NCI-H446 treated with DMSO at 0.1 percent for 48 hours (cell line): ENCODE results near the gene DNAAF3.
"Not testable (repeated sequence)": the region's sequence is repeated elsewhere in the genome, so short reads cannot be mapped to it uniquely, and the experiment has no call there.

ENCODE experiments used
- DNase-seq: peaks from one replicate; lab custom pipeline; 2025; lab: John Stamatoyannopoulos, UW

Gene DNAAF3

DNA sequence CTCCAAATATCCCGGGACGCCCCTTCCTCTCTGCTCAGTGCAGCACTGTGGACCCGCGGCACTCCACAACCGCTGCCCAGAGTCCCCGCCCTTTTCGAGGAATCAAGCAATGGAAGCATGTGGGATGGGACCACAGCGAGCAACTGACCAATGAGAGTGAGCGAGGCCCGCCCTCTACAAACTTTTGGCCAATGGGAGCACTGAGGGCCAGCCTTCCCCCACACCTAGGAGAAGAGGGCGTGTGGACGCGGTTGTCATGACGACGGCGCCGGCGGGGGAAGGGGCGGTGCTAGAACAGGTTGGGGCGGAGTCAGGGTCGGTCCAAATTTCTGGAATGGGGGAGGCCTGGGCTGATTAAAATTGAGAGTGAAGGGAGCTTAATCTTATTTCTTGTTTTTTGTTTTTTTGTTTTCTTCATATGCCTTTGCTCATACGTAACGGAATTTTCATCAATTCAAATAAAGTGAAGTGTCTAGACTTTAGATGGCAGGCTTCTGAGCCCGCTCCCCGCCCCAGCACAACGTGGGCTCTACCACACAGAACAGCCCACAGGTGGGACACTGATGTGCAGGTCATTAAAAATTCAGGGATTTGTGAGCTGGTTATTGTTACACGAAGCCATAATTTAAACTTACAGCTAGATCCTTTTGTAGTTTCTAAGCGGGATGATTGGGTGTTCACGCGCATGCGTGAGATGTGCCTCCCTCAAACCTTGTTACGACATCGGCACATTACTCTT, at the start of gene DNAAF3:
TSS of gene DNAAF3 (minus strand) at position 84 of the 739 bp plus-strand sequence. CDS start 200 bp downstream, outside the sequence.
- peak; percentile 93 for DNase-seq

- no peak for DNase-seq
Observed at GRCh38 chr19:55213547-55213946, 47.1 kb upstream of the DNAAF3 start.

DNA sequence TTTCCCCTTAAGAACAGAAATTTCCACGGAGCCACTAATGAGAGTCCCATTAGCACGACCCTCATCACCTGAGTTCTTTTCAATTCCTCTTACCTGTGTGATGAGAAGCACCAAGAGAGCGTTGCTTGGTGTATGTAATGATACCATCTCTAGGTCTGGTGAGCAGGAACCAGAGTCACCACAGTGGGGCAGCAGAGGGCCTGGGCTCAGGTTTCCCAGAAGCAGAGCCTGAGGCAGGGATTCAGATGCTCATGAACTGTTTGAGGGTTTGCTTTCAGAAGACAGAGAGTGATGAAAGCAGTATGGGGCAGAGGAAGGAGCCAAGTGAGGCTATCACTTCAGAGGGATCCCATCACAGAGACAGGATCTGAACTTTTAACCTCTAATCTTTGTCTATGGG, 46.0 kb upstream of the DNAAF3 start:
- no peak for DNase-seq

GRCh38 chr19:55209693-55210472, 43.5 kb upstream of the DNAAF3 start:
- no peak for DNase-seq

GRCh38 chr19:55208880-55209692, 42.7 kb upstream of the DNAAF3 start, which contains the start of gene PTPRH:
Gene PTPRH, minus strand, starts transcription at chr19:55209501. Its CDS starts 68 bp downstream, at chr19:55209433.
- no peak for DNase-seq

- peak; percentile 50 for DNase-seq
Observed at GRCh38 chr19:55206664-55207500, 40.5 kb upstream of the DNAAF3 start.

- DNase-seq: not testable (repeated sequence)
Observed at GRCh38 chr19:55202199-55202598, 35.8 kb upstream of the DNAAF3 start.

GRCh38 chr19:55199620-55200204, 33.3 kb upstream of the DNAAF3 start:
- DNase-seq: no peak

- DNase-seq: no peak
Observed at GRCh38 chr19:55198651-55199050, 32.2 kb upstream of the DNAAF3 start.

- DNase-seq: no peak
Observed at GRCh38 chr19:55197528-55197927, 31.1 kb upstream of the DNAAF3 start.

GRCh38 chr19:55196803-55197202, 30.4 kb upstream of the DNAAF3 start:
- no peak for DNase-seq

DNA sequence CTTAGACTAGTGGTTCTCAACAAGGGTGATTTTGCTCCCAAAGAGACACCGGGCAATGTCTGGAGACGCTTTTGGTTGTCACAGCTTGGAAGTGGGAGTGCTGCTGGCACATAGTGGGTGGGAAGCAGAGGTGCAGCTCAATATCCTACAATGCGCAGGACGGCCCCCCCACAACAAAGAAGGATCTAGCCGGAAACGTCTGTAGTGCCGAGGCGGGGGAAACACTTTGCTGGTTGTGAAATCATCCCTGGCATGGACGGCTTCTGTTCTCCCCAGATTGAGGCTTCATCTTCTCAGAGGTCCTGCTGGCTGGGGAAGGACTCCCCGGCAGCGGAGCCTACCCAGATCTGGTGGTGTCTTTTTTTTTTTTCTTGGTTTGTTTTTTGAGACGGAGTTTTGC, 27.1 kb upstream of the DNAAF3 start:
- DNase-seq: no peak

DNA sequence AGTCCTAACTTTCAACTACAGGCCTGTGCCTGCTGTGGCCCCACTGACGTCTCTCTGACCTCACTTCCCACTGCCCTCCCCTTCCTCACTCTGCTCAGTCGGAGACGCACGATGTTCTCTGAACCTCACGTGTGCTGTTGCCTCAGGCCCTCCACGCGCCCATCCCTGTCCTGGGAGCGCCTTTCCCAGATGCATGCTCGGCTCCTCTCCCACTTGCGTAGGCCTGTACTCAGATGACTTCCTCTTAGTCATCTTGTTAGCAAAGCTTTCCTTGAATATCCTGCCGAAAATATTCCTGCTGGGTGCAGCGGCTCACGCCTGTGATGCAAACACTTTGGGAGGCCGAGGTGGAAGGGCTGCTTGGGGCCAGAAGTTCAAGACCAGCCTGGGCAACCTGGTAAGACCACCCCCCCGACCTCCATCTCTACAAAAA, 23.0 kb upstream of the DNAAF3 start:
- DNase-seq: no peak

DNA sequence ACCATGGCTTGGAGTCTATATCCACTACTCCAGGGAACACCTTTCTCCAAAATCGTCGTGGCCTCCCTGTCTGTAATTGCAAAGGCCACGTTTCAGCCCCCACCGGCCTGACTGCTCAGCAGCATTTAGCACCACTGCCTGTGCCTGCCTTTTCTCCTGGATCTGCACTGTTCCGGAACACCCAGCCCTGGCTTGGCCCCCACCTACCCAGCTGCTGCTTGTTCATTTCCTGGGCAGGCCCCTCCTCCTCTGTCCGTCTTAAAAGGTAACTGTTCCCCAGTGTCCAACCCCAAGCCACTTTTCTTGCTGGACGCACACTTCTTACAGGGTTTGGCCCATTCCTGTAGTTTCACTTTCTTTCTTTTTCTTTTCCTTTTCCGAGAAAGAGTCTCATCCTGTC, 22.2 kb upstream of the DNAAF3 start:
- DNase-seq: no peak

DNA sequence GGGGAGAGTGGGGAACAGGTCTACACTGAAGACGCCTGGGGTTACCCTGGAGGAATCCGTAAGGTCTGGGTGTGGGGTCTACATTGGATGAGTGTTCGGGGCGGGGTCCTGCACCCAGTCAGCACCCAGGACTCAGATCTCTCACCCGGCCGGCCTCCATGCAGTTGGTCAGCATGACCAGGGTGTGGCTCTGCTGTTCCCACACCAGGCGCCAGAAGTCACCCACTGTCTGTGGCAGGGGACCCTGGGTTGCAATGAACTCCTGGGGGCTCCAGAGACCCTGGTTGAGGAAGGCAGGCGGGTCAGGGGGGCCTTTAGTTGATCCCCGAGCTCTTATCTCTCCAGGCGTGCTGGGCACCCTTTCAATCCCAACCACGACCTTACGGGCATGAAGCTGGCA, 19.7 kb upstream of the DNAAF3 start:
- no peak for DNase-seq

DNA sequence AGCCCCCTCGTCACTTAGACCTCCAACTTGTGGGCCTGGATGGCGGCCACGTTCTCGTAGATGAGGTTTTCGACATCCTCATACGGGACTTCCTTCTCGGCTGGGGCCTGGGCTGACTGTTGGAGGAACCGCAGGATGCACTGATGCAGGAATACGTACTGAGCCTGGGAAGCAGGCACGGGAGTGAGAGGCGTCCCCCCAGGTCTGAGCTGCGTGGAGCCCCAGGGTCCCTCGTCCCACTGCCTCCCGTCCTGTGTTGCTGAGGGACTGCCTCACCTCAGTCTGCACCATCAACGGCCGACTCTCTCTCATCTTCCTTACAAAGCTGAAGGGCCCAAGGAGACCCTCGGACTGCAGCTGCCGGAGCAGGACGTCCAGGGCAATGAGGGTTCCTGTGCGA, 15.3 kb upstream of the DNAAF3 start:
- DNase-seq: no peak

DNA sequence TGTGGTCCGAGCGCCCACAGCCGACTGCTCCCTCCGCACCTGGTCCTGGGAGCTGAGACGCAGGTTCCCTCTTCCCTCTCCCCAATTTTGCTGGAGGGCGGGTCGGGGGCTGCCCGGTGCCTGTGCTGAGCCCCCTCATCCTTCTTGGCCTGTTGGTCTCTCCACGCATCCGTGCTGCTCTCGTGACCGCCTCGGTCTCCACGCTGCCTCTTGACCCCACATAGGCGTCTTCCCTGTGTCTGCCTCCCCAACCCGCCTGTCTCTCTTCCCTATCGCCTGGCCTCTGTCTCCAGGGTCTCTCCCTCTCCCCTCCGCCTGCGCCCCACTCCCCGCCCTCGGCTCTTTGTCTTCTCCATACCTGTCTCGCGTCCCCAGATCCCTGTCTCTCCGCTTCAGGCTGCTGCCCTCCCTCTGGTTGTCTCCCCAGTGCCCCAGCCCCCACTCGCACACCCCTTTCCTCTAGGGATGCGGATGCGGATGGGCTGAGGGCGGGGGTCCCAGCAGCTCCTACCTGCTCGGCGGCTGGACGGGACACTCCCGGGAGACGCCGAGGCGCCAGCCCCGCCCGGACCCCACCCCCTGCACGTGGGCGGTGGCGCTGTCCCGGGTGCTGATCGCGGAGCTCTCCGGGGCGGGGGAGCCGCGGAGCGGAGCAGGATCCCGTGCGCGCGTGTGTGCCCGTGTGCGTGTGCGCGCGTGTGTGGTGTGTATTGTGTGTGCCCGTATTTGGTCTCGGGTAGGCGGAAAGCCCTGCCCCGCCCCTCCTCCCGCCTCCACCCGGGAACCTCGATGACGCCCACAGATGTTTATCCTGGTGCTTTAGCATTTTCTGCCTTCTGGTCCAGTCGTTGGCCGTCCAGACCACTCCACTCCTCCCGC, 13.4 kb upstream of the DNAAF3 start, which contains the start of gene SYT5:
TSS of gene SYT5 (minus strand) at position 684 of the 879 bp plus-strand sequence. CDS start 1,248 bp downstream, outside the sequence.
- no peak for DNase-seq

DNA sequence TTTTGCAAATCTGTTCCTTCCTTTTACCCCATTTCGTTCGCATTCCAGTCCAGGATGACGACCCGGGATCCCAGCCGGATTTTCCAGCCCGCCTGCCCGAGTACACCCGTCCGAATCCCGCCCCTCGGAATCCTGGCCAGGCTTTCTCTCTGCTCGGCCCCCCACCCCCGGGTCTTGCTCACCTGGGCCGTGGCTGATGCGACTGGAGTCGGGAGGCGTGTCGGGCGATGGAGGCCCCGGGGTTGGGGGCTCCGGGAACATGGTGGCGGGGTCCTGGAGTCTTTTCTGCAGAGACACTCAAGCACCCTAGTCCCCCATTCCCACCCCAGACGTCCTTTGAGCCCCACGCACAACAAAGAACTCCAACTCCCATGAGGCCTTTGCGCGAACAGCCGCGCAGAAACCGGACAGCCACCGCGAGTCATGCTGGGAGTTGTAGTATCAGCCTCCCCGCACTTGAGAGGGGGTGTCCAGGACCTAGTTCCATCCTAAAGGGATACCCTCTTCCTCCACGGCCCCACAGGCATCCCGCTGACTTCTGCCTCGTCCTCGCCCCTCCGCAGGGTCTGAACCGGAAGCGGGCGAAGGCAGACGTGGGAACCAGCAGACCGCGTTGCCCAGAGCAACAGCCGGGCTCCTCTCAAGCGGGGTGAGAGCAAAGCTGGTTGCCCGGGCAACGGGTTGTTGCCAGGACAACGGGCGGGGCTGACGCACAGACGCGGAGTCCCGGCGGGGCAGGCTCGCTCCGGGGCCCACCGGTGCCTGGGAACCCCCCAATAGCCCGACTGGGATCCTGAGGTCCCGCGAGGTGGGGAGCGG, 12.6 kb upstream of the DNAAF3 start:
- peak; percentile 68 for DNase-seq

GRCh38 chr19:55176076-55176475, 9.7 kb upstream of the DNAAF3 start:
- no peak for DNase-seq
